GM19468 (cell line): ENCODE results near the gene USP2.

Experiments
- ATAC-seq: cut with Tn5 transposase; IDR thresholded peaks from one replicate; pipeline ENCODE4 v1.9.1; 2021; ENCODE audit warnings: mild to moderate bottlenecking, moderate library complexity, moderate number of reproducible peaks; ENCODE audit not compliant: unreplicated experiment; ENCODE audit errors: extremely low read depth

Gene USP2

DNA sequence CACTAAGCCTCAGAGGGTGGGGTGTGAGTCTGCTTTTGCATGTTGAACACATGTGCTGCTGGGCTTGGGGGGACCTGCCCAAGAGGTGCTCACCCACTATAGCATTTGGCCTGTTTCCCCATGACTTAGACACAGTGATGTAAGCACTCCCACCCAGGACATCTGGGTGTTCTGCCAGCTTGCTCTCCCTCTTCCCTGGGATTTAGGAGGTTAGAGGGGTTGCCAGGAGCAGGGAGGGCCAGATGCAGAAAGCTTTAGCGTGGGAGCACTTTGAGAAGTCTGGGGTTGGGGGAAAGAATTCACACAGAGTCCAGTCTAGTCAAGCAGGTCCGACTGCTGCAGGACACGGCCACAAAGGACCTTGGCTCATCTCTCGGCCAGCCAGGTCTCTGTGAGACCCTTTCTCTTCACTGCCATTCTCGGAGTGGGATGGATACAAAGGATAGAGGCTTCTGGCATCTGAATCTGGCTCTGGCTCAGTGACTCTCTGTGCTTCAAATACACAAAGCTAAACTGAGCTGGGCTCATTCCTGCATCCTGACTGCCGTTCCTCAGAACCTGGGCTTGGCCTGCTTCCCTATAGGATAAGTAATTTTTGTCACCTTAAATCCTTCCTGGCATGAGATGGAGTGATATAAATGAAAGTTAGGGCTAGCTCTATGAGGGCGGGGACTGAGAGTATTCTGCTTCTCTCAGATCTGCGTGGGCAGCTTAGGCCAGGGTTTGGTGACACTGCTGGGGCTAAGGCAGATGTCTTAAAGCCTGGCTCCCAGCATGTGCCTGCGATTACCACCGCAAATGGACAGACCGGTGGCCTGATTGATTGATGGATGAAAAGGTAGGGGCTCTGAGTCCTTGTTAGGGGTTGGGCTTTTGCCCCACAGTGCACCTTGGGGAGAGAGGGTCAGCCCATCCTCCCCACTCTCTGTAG lies 14.5 kb downstream of the USP2 start:
- ATAC-seq: no peak

DNA sequence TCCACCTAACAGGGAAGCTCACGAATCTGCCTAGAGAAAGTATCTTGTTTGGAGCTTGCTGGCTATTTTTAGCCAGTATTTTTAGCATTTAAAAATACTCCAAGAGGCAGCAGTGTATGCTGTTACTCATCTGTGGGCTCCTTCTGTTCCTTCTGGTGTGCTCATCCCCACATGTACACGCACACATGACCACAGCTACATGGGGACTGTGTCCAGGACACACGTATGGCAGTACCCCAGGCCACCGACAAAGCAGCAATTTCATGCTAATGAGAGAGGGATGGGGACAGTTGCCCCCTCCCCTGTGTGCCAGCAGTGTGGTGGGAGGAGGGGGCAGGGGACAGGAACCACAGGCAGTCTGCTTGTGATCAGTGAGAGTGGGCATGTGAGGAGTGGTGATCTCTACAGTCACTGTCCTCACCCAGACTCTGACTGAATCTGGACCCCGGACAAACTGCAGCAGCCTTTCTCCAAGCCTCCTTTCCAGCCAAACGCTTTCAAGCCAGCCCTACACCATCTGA lies 16.4 kb downstream of the USP2 start:
- ATAC-seq: no peak

- no peak for ATAC-seq
Measured at GRCh38 chr11:119363851-119364590, 17.5 kb downstream of the USP2 start.

- no peak for ATAC-seq
Measured at GRCh38 chr11:119363081-119363850, 18.2 kb downstream of the USP2 start.

- no peak for ATAC-seq
Measured at GRCh38 chr11:119362741-119363080, 18.8 kb downstream of the USP2 start.

GRCh38 chr11:119361941-119362725 lies 19.4 kb downstream of the USP2 start:
- ATAC-seq: no peak

DNA sequence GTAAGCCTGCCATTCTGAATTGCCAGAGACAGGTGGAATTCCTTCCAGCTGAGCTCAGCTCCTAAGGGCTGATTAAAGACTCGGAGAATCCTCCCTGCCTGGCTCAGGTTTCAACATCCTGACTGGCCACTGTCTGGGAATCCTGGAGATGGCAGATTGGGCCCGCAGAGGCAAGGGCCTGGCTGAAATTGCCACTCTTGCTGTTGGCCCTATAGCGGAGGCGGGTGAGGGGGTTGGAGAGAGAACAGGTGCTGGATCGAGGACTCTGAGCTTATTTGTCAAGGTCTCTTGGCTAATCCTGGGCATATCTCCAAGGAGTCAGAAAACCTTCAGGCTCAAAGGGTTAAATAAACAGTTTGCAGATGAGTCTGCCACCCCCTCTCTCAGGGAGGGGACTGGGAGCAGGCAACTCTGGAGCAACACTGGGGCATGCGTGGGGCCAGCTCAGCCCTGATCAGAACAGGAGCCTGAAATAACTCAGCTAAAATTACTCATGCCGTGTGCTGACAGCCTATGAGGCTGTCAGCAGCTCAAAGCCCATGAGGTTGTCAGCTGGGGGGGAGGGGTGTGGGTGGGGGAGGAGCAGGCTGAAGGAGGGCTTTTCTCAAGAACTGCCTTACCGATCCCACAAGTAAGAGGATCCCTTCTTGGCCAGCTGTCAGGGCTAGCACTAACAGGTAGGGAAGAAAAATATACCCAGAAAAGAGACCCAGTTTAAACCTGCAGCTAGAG lies 20.3 kb downstream of the USP2 start:
- no peak for ATAC-seq

DNA sequence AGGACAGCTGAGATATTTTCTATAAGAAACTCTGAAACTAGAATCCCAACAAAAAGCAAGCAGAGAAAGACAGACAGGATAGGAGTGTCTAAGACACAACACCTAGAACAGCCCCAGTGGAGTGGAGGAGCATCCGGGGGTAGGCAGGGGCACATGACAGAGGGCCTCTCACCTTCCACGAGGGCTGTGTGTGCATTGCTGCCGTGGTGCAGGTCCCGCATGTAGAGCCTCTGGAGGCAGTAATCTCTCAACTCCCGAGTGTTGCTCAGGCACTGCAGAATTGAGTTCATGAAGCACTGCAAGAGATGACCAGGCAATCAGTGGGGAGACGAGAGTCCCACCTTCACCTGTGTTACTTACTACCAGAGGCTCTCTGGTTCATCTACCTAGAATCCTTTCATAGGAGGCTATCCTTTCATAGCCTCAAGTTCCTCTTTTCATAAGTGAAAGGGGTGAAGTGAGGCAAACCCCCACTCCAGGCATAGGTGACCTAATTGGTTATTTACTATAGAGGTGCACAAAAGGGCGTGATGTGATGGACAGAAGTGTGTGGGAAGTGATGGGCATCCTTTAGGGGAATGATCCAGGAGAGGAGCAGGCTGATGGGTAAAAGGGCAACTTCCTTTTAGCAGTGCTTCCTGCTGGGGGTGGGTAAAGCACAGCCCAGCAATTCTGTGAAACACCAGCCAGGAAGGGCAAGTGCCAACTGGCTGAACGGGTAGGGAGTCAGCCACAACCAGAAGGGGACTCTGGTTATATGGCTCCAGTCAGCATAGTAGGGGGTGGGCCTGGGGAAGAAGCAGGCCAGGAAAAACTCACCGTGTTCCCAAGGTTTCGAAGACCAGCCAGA lies 21.9 kb downstream of the USP2 start:
- ATAC-seq: no peak

GRCh38 chr11:119357074-119357473 lies 24.4 kb downstream of the USP2 start:
- no peak for ATAC-seq

- ATAC-seq: no peak
Measured at GRCh38 chr11:119356349-119357031, 25.0 kb downstream of the USP2 start.

- ATAC-seq: no peak
Measured at GRCh38 chr11:119355091-119355843, 26.2 kb downstream of the USP2 start.

- no peak for ATAC-seq
Measured at GRCh38 chr11:119352857-119353260, 28.6 kb downstream of the USP2 start.

GRCh38 chr11:119351232-119351631 lies 30.3 kb downstream of the USP2 start:
- no peak for ATAC-seq

GRCh38 chr11:119350302-119350701 lies 31.2 kb downstream of the USP2 start:
- no peak for ATAC-seq

DNA sequence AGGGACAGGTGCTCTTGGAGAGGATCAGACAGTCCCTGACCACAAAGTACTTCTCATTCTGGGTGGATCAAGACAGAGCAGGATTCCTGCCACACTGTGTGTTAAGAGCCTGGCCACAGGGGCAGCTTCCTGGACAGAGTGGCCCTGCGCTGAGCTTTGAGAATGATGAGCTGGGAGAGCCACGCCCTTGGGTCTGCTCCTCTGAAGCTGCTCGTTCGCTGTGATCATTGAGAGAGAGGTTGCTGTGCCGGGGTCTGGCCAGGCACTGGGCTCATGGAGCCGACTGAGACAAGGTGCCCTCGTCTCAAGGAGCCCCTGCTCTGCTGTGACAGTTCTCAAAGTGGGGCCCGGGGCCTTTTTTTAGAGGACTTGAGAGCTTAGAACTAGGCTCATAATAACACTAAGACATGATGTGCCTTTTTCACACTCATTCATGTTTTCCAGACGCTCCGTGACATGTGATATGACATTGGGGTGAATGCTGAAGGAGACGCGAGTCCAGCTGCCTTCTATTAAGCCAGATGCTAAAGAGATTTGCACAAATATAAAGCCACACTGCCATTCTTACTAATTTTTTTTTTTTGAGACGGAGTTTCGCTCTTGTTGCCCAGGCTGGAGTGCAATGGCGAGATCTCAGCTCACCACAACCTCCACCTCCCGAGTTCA lies 33.4 kb downstream of the USP2 start:
- ATAC-seq: no peak

DNA sequence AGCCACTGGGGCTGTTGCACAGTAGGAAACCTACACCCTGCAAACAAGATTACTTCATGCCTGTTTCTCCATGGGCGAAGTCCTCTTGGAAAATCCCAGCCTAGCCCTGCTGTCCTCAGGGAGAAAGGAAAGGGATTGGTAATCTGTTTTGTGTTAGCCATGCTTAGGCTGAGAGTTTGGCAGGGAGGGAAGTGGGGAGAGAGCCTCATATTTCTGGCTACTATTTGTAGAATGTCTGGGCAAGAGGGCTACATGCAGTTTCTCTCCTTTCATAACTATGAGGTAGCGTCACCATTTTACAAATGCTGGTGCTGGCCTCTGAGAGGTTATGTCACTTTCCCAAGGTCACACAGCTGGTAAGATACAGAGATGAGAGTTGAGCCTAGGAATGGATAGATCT lies 34.2 kb downstream of the USP2 start:
- no peak for ATAC-seq
